Mucosa of rectum (tissue), 2 donors: ENCODE measurements around the gene CDKAL1.

Source experiments
- H3K27ac ChIP-seq, 2 donors: one replicate each; pipeline ENCODE4 v1.7.0; 2013; ENCODE audit warnings: inconsistent platforms in 2 of 2, low read depth in 2 of 2, low read length in 2 of 2
- H3K27me3 ChIP-seq, 2 donors: one replicate each; pipeline ENCODE4 v1.7.0; 2013; ENCODE audit warnings: low read length in 2 of 2; ENCODE audit not compliant: control insufficient read depth in 2 of 2, insufficient read depth in 2 of 2
- H3K36me3 ChIP-seq, 2 donors: one replicate each; pipeline ENCODE4 v1.7.0; 2013; ENCODE audit warnings: low read length in 2 of 2; ENCODE audit not compliant: control insufficient read depth in 2 of 2, insufficient read depth in 2 of 2
- H3K4me1 ChIP-seq, 2 donors: one replicate each; pipeline ENCODE4 v1.7.0; 2013; ENCODE audit warnings: low read length in 2 of 2, mild to moderate bottlenecking in 1 of 2; ENCODE audit not compliant: control insufficient read depth in 2 of 2, insufficient read depth in 2 of 2
- H3K4me3 ChIP-seq, 2 donors: one replicate each; pipeline ENCODE4 v1.7.0; 2013; ENCODE audit warnings: low read length in 2 of 2
- H3K9ac ChIP-seq, 2 donors: one replicate each; pipeline ENCODE4 v1.7.0; 2013; ENCODE audit warnings: low read length in 2 of 2, low read depth in 1 of 2, mild to moderate bottlenecking in 1 of 2
- H3K9me3 ChIP-seq, 2 donors: one replicate each; pipeline ENCODE4 v1.7.0; 2013; ENCODE audit warnings: low read length in 2 of 2; ENCODE audit not compliant: control insufficient read depth in 2 of 2
- donor health status: healthy.
- donor health status: Normal muscosa, but diverticular disease.

Gene CDKAL1

GRCh38 chr6:21163110-21163837 is 629.0 kb downstream of the CDKAL1 start:
- H3K27me3 ChIP-seq, result no peaks in the 10 kb centered on the region
- H3K9me3 ChIP-seq, result no peaks in the 10 kb centered on the region
- no peak overlapping the region for H3K4me3 ChIP-seq
- no peaks in the 10 kb centered on the region for H3K36me3 ChIP-seq
- no peak overlapping the region for H3K9ac ChIP-seq
- no peaks in the 10 kb centered on the region for H3K4me1 ChIP-seq
- H3K27ac ChIP-seq, result no peak overlapping the region

GRCh38 chr6:21163838-21164180 is 629.6 kb downstream of the CDKAL1 start:
- Histone ChIP-seq H3K4me3 (no peak overlapping the region), H3K27me3 (no peaks in the 10 kb centered on the region), H3K4me1 (no peaks in the 10 kb centered on the region), H3K36me3 (no peaks in the 10 kb centered on the region), H3K9ac (no peak overlapping the region), H3K27ac (no peak overlapping the region), H3K9me3 (no peaks in the 10 kb centered on the region)

DNA sequence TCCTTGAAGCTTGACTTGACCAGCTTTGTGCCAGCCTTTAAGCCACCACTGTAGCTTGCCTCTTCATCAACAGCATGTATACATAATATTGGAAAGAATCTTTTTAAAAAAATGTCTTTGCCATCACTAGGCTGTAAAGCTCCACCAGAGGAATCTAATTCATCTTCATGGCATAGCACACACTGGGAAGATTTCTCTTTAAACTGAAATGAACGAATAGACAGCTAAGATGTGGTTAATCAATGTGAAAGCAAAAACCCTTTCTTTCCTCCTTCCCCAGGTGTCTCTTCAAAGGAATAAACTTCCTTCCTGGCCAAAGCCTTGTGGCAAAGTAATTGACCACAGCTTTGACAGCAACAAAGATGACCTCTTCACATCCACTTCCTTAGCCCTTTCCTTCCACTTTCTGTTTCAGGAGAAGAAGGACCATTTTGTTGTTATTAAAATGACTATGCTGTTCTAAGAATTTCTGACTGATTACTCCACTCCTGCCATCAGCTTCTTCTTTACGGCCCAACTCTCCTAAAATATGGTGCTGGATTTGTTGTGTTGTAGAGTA is 630.6 kb downstream of the CDKAL1 start:
- no peak overlapping the region for H3K27ac ChIP-seq
- no peaks in the 10 kb centered on the region for H3K27me3 ChIP-seq
- H3K4me3 ChIP-seq, result no peak overlapping the region
- no peaks in the 10 kb centered on the region for H3K4me1 ChIP-seq
- no peaks in the 10 kb centered on the region for H3K36me3 ChIP-seq
- no peak overlapping the region for H3K9ac ChIP-seq
- no peaks in the 10 kb centered on the region for H3K9me3 ChIP-seq

GRCh38 chr6:21166754-21167153 is 632.5 kb downstream of the CDKAL1 start:
- Histone ChIP-seq H3K9me3 (no peaks in the 10 kb centered on the region), H3K27ac (no peak overlapping the region), H3K4me3 (no peak overlapping the region), H3K9ac (no peak overlapping the region), H3K36me3 (no peaks in the 10 kb centered on the region), H3K27me3 (no peaks in the 10 kb centered on the region), H3K4me1 (no peaks in the 10 kb centered on the region)

GRCh38 chr6:21167790-21168189 is 633.5 kb downstream of the CDKAL1 start:
- Histone ChIP-seq H3K4me3 (no peak overlapping the region), H3K9ac (no peak overlapping the region), H3K4me1 (no peaks in the 10 kb centered on the region), H3K9me3 (no peaks in the 10 kb centered on the region), H3K27me3 (no peaks in the 10 kb centered on the region), H3K27ac (no peak overlapping the region), H3K36me3 (no peaks in the 10 kb centered on the region)

- Histone ChIP-seq H3K9me3 (no peaks in the 10 kb centered on the region), H3K4me1 (no peaks in the 10 kb centered on the region), H3K36me3 (no peaks in the 10 kb centered on the region), H3K27ac (no peak overlapping the region), H3K27me3 (no peaks in the 10 kb centered on the region), H3K4me3 (no peak overlapping the region), H3K9ac (no peak overlapping the region)
Measured at GRCh38 chr6:21171801-21172200, 637.5 kb downstream of the CDKAL1 start.

GRCh38 chr6:21173031-21173430 is 638.8 kb downstream of the CDKAL1 start:
- Histone ChIP-seq H3K4me1 (no peaks in the 10 kb centered on the region), H3K27ac (no peak overlapping the region), H3K36me3 (no peaks in the 10 kb centered on the region), H3K9me3 (no peaks in the 10 kb centered on the region), H3K4me3 (no peak overlapping the region), H3K27me3 (no peaks in the 10 kb centered on the region), H3K9ac (no peak overlapping the region)

DNA sequence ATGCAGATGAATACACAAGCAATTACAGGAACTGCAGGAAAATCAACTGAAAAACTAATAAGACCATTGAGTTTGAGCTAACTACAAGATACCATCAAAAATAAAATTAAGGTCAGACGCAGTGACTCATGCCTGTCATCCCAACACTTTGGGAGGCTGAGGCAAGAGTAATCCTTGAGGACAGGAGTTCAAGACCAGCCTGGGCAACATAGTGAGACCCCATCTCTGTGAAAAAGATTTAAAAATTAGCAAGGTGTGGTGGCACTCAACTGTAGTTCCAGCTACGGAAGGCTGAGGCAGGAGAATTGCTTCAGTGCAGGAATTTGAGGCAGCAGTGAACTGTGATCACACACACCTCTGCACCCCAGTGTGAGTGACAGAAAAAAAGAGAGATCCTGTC is 639.4 kb downstream of the CDKAL1 start:
- Histone ChIP-seq H3K9me3 (no peaks in the 10 kb centered on the region), H3K4me1 (no peaks in the 10 kb centered on the region), H3K4me3 (no peak overlapping the region), H3K9ac (no peak overlapping the region), H3K27me3 (no peaks in the 10 kb centered on the region), H3K36me3 (no peaks in the 10 kb centered on the region), H3K27ac (no peak overlapping the region)

GRCh38 chr6:21176197-21176596 is 641.9 kb downstream of the CDKAL1 start:
- no peaks in the 10 kb centered on the region for H3K9me3 ChIP-seq
- no peaks in the 10 kb centered on the region for H3K27me3 ChIP-seq
- no peaks in the 10 kb centered on the region for H3K4me1 ChIP-seq
- no peak overlapping the region for H3K9ac ChIP-seq
- H3K27ac ChIP-seq, result no peak overlapping the region
- no peak overlapping the region for H3K4me3 ChIP-seq
- no peaks in the 10 kb centered on the region for H3K36me3 ChIP-seq

DNA sequence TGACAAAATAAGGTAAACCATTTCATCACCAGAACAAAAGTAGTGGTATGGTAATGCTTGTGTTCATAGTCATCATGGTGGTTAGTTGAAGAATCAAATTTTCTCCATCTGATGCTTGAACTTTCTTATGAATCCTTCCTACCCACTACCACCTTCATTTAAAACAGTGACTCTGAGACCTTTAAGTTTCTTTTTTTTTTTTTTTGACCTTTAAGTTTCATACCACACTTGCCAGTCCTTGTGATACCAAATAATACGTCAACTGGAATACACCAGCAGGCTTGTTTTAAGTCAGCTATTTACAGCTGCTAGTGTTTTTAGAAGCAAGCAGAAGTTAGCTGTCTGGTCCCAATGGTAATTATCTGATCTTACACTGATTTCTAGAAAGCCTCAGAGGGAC is 645.9 kb downstream of the CDKAL1 start:
- H3K9me3 ChIP-seq, result no peaks in the 10 kb centered on the region
- no peaks in the 10 kb centered on the region for H3K27me3 ChIP-seq
- H3K36me3 ChIP-seq, result no peaks in the 10 kb centered on the region
- no peak overlapping the region for H3K27ac ChIP-seq
- no peak overlapping the region for H3K4me3 ChIP-seq
- no peak overlapping the region for H3K9ac ChIP-seq
- no peaks in the 10 kb centered on the region for H3K4me1 ChIP-seq
